H1 (cell line): Measurements from ENCODE around the gene SMARCB1. TPM values are rescaled to one million over a fixed set of nuclear protein-coding genes. Genes with fewer than 3 reads are reported as not detected.

Experiments
- CTCF ChIA-PET: fragments of 300-600 bp; sonication (Branson Sonifier 250); formaldehyde crosslinking; loops from one replicate; lab custom pipeline; 2021; ENCODE audit not compliant: partially characterized antibody; lab: Charles Lee
- POLR2A ChIA-PET: fragments of 300-600 bp; sonication (Branson Sonifier 250); formaldehyde crosslinking; loops from one replicate; lab custom pipeline; 2021; ENCODE audit warnings: inconsistent platforms; ENCODE audit not compliant: partially characterized antibody; lab: Charles Lee
- DNase-seq, 2 experiments: peaks; one replicate each; pipeline versions ENCODE4 v3.0.0 to v3.0.0-alpha.2; 2010 to 2022; ENCODE audit warnings: low spot score in 2 of 2, low read depth in 1 of 2, mixed read lengths in 1 of 2
- FAIRE-seq: peaks from 2 replicates; lab custom pipeline; 2011; peaks lifted over from hg19 to GRCh38; lab: Jason Lieb, UNC
- H2AFZ ChIP-seq: 2 replicates; pipeline ENCODE4 v1.8.1; 2012; ENCODE audit warnings: low read length, inconsistent platforms
- H2AK5ac ChIP-seq: 2 replicates; pipeline ENCODE4 v1.6.1; 2013; ENCODE audit warnings: low read depth, low read length
- H2BK120ac ChIP-seq: replicated peaks from 2 replicates; pipeline ENCODE3; 2013; ENCODE audit warnings: low read depth, low read length, inconsistent platforms
- H2BK12ac ChIP-seq: 2 replicates; pipeline ENCODE4 v1.6.1; 2013; ENCODE audit warnings: low read depth, low read length
- H2BK15ac ChIP-seq: 2 replicates; pipeline ENCODE4 v1.6.1; 2013; ENCODE audit warnings: low read length
- H2BK20ac ChIP-seq: 2 replicates; pipeline ENCODE4 v1.6.1; 2013; ENCODE audit warnings: low read length
- H2BK5ac ChIP-seq: 2 replicates; pipeline ENCODE4 v1.6.1; 2013; ENCODE audit warnings: low read depth, low read length
- H3K14ac ChIP-seq: 2 replicates; pipeline ENCODE4 v1.6.1; 2013; ENCODE audit warnings: inconsistent platforms; ENCODE audit not compliant: insufficient read length
- H3K18ac ChIP-seq: 2 replicates; pipeline ENCODE4 v1.6.1; 2013; ENCODE audit warnings: low read length; ENCODE audit errors: extremely low read depth
- H3K23ac ChIP-seq: 2 replicates; pipeline ENCODE4 v1.6.1; 2013; ENCODE audit warnings: inconsistent platforms; ENCODE audit not compliant: insufficient read length
- H3K23me2 ChIP-seq: 2 replicates; pipeline ENCODE4 v1.6.1; 2013; ENCODE audit warnings: low read depth, low read length
- H3K27ac ChIP-seq: 2 replicates; pipeline ENCODE4 v1.6.1; 2011; ENCODE audit warnings: low read depth, low read length, inconsistent platforms
- H3K27me3 ChIP-seq, 4 experiments: replicated peaks in 1 of 4; 1 replicate in 1 of 4; 2 replicates in 3 of 4; pipeline versions ENCODE4 v1.6.1 to v1.8.1; 2011 to 2013; ENCODE audit warnings: low read length in 3 of 4, mild to moderate bottlenecking in 3 of 4, inconsistent platforms in 2 of 4, mixed read lengths in 2 of 4, moderate library complexity in 1 of 4; ENCODE audit not compliant: control insufficient read depth in 3 of 4, insufficient read depth in 3 of 4; ENCODE audit errors: extremely low read depth in 1 of 4
- H3K36me3 ChIP-seq, 4 experiments: 2 replicates each; pipeline versions ENCODE4 v1.6.1 to v1.8.1; 2011 to 2013; ENCODE audit warnings: mild to moderate bottlenecking in 4 of 4, low read length in 3 of 4, moderate library complexity in 2 of 4, control low read depth in 1 of 4, inconsistent platforms in 1 of 4; ENCODE audit not compliant: insufficient read depth in 4 of 4, control insufficient read depth in 2 of 4
- H3K4ac ChIP-seq: replicated peaks from 2 replicates; pipeline ENCODE3; 2013; ENCODE audit warnings: low read length, low read depth, mixed read lengths, inconsistent platforms; ENCODE audit not compliant: insufficient read length
- H3K4me1 ChIP-seq, 4 experiments: replicated peaks in 1 of 4; 1 replicate in 1 of 4; 2 replicates in 3 of 4; pipeline versions ENCODE4 v1.6.1 to v1.8.1; 2011 to 2013; ENCODE audit warnings: low read length in 3 of 4, inconsistent platforms in 2 of 4, mixed read lengths in 1 of 4; ENCODE audit not compliant: insufficient read depth in 4 of 4, control insufficient read depth in 3 of 4
- H3K4me2 ChIP-seq, 2 experiments: 2 replicates each; pipeline versions ENCODE4 v1.6.1 to v1.8.1; 2011 to 2013; ENCODE audit warnings: low read depth in 2 of 2, low read length in 2 of 2, control low read depth in 1 of 2, inconsistent platforms in 1 of 2, mild to moderate bottlenecking in 1 of 2; ENCODE audit not compliant: insufficient read depth in 1 of 2
- H3K4me3 ChIP-seq, 4 experiments: fragments of 200-600, 300-600 bp in 1 of 4; sonication (generic), shearing (Covaris generic), sonication (Bioruptor Twin) in 1 of 4; 2 replicates each; pipeline versions ENCODE4 v1.5.1 to v1.8.1; 2011 to 2016; ENCODE audit warnings: low read length in 4 of 4, low read depth in 3 of 4, control low read depth in 2 of 4, inconsistent platforms in 2 of 4, mild to moderate bottlenecking in 2 of 4, mixed read lengths in 1 of 4, moderate library complexity in 1 of 4; ENCODE audit not compliant: insufficient read depth in 2 of 4; ENCODE audit errors: extremely low read depth in 1 of 4
- H3K56ac ChIP-seq: replicated peaks from 2 replicates; pipeline ENCODE3; 2013; ENCODE audit warnings: low read depth, mild to moderate bottlenecking, mixed read lengths, low read length, inconsistent platforms; ENCODE audit not compliant: insufficient read length
- H3K79me1 ChIP-seq: 2 replicates; pipeline ENCODE4 v1.6.1; 2013; ENCODE audit warnings: low read depth, low read length, control low read depth
- H3K79me2 ChIP-seq, 2 experiments: 2 replicates each; pipeline versions ENCODE4 v1.6.1 to v1.8.1; 2012 to 2013; ENCODE audit warnings: low read length in 2 of 2, mild to moderate bottlenecking in 2 of 2, inconsistent platforms in 1 of 2; ENCODE audit not compliant: insufficient read depth in 2 of 2, control insufficient read depth in 1 of 2
- H3K9ac ChIP-seq, 4 experiments: replicated peaks in 1 of 4; 1 replicate in 1 of 4; 2 replicates in 3 of 4; pipeline versions ENCODE4 v1.6.1 to v1.8.1; 2011 to 2013; ENCODE audit warnings: low read depth in 3 of 4, low read length in 3 of 4, control low read depth in 2 of 4, mild to moderate bottlenecking in 2 of 4, moderate library complexity in 2 of 4, inconsistent platforms in 1 of 4; ENCODE audit errors: extremely low read depth in 1 of 4
- H3K9me3 ChIP-seq, 2 experiments: 2 replicates each; pipeline versions ENCODE4 v1.6.1 to v1.8.1; 2012 to 2013; ENCODE audit warnings: mild to moderate bottlenecking in 2 of 2, moderate library complexity in 2 of 2, control low read depth in 1 of 2, inconsistent platforms in 1 of 2, low read depth in 1 of 2, low read length in 1 of 2, mixed read lengths in 1 of 2; ENCODE audit not compliant: insufficient read depth in 2 of 2
- H4K20me1 ChIP-seq, 2 experiments: replicated peaks in 1 of 2; 2 replicates each; pipeline versions ENCODE3 to v1.8.1; 2011 to 2013; ENCODE audit warnings: inconsistent platforms in 2 of 2, low read length in 2 of 2, mild to moderate bottlenecking in 1 of 2; ENCODE audit not compliant: insufficient read depth in 2 of 2, control insufficient read depth in 1 of 2
- H4K5ac ChIP-seq: 2 replicates; pipeline ENCODE4 v1.6.1; 2013; ENCODE audit warnings: low read length, low read depth, mixed read lengths, inconsistent platforms; ENCODE audit not compliant: insufficient read length
- H4K8ac ChIP-seq: 2 replicates; pipeline ENCODE4 v1.8.0; 2013; ENCODE audit warnings: mild to moderate bottlenecking, moderate library complexity, low read length, inconsistent platforms; ENCODE audit not compliant: insufficient read depth; ENCODE audit errors: extremely low read depth
- H4K91ac ChIP-seq: replicated peaks from 2 replicates; pipeline ENCODE3; 2013; ENCODE audit warnings: low read length, mixed read lengths, inconsistent platforms; ENCODE audit not compliant: insufficient read length
- ASH2L ChIP-seq: fragments of 200-600, 300-600 bp; sonication (generic); IDR thresholded peaks from one replicate; pipeline ENCODE4 v1.7.1; 2017; ENCODE audit warnings: low read length
- BRCA1 ChIP-seq: IDR thresholded peaks from 2 replicates; pipeline ENCODE4 v1.6.1; 2012; ENCODE audit warnings: low read depth, low read length, improper control_type of control experiment
- WGBS, 2 experiments: shearing (Covaris generic) in 1 of 2; methylation state at CpG; one replicate each; pipeline versions ENCODE4 v1.1.6 to v1.1.7; 2013 to 2015; ENCODE audit warnings: low lambda C conversion rate in 2 of 2, mixed read lengths in 2 of 2, inconsistent platforms in 1 of 2, low coverage in 1 of 2, missing lambda C conversion rate in 1 of 2; ENCODE audit not compliant: insufficient replicate concordance in 2 of 2, insufficient coverage in 1 of 2, insufficient read length in 1 of 2; ENCODE audit errors: extremely low coverage in 1 of 2, missing lambda C conversion rate in 1 of 2; 5-methylcytosine and 5-hydroxymethylcytosine counted together
- polyA plus RNA-seq, 7 experiments: library from polyadenylated mRNA; depleted of rRNA in 3 of 7; stranded (reverse) in 5 of 7; unstranded in 2 of 7; fragments of >200 nt in 5 of 7; fragments of 200-250 nt in 2 of 7; gene quantifications; 1 replicate in 5 of 7; 2 replicates in 1 of 7; 4 replicates in 1 of 7; pipeline versions ENCODE4 v1.2.1 to v1.2.3, GENCODE V29; 2011 to 2013; ENCODE audit warnings: missing spikeins in 2 of 7, mixed read lengths in 2 of 7
- total RNA-seq: library from RNA; stranded (reverse); fragmentation: NEBNext Ultra II Directional; extraction: Animal tissue kit (Norgen Biotek cat#: 25700); gene quantifications from 2 replicates; pipeline ENCODE4 v1.2.1, GENCODE V29; 2021

Gene SMARCB1
- total and polyA plus RNA-seq, 2 of the 8 experiments (the other 6 are each of a cell fraction or from before 2014, with no cell fraction given) = 116 to 145 TPM

- no peak overlapping the region; the same call in 1 of the 2 replicates for H3K18ac ChIP-seq
Measured at GRCh38 chr22:23772315-23772648, 14.5 kb upstream of the SMARCB1 start.

More at GRCh38 chr22:23772315-23772648, 14.5 kb upstream of the SMARCB1 start:
- no peak overlapping the region for H3K27ac ChIP-seq
- H3K4me3 ChIP-seq = peak overlapping the region; percentile 19 to 71 (median 46); a peak in 6 of 8 replicates
- peak overlapping the region; percentile 92; the same call in 1 of the 2 replicates for H2AFZ ChIP-seq
- H2BK120ac ChIP-seq = no peak overlapping the region
- no peaks in the 10 kb centered on the region for H3K9me3 ChIP-seq
- peak overlapping the region; percentile 40; the same call in 1 of the 2 replicates for H2BK5ac ChIP-seq
- H2BK12ac ChIP-seq = peak overlapping the region; percentile 53; the same call in 1 of the 2 replicates
- no peaks in the 10 kb centered on the region for H3K79me1 ChIP-seq
- H3K4me2 ChIP-seq = peak overlapping the region; percentile 67 to 89
- H2AK5ac ChIP-seq = no peak overlapping the region
- H3K79me2 ChIP-seq = no peaks in the 10 kb centered on the region
- H4K8ac ChIP-seq = no peak overlapping the region
- no peak overlapping the region for H2BK20ac ChIP-seq
- peaks cover 15% of the 10 kb centered on the region; the same call in 1 of the 2 replicates for H3K23me2 ChIP-seq
- no peak overlapping the region for H3K56ac ChIP-seq
- peak overlapping the region; percentile 36 for H4K91ac ChIP-seq
- no peaks in the 10 kb centered on the region for H3K36me3 ChIP-seq
- WGBS, 2 experiments = 13% methylated on average over 6 of the region's 6 CpGs; no CpG with 5 or more reads in 1 of the 2 experiments
- H3K4ac ChIP-seq = peak overlapping the region; percentile 65
- FAIRE-seq = no peak
- CTCF ChIA-PET = interaction anchor here (0.8 to 9.6 kb wide), 4 partner anchors 10 to 78 kb away, joined by 3 to 73 read pairs (median 25); partner anchors contain the start of genes C22orf15 and SMARCB1
- peaks cover 0 to 7% of the 10 kb centered on the region in 2 experiments for H4K20me1 ChIP-seq
- no peak overlapping the region for H2BK15ac ChIP-seq
- H3K23ac ChIP-seq = no peak overlapping the region
- TF ChIP-seq ASH2L (peak; percentile 67), BRCA1 (no peak)
- POLR2A ChIA-PET = interaction anchor here (0.9 to 5.7 kb wide), 6 partner anchors 10 to 122 kb away, joined by 4 to 45 read pairs (median 4); partner anchors contain the start of genes MIF, SLC2A11 and SMARCB1
- no peak for DNase-seq
- H3K9ac ChIP-seq = no peak overlapping the region; a peak in 1 of 7 replicates
- peaks cover 0 to 30% (median 20%) of the 10 kb centered on the region in 4 experiments; a peak in 6 of 7 replicates for H3K27me3 ChIP-seq
- peak overlapping the region; percentile 70 for H4K5ac ChIP-seq
- peaks cover 0 to 14% (median 9%) of the 10 kb centered on the region in 4 experiments; a peak in 3 of 7 replicates for H3K4me1 ChIP-seq
- no peak overlapping the region for H3K14ac ChIP-seq
